WERI-Rb-1 (cell line): Measurements from ENCODE around the gene CFAP43.

Experiments
- DNase-seq: peaks from one replicate; pipeline ENCODE4 v3.0.0-alpha.2; 2020
- H3K27ac ChIP-seq: fragments of 250-450 bp; sonication (Bioruptor Pico); 2 replicates; pipeline ENCODE4 v1.5.1; 2020; ENCODE audit warnings: mild to moderate bottlenecking, moderate library complexity
- H3K27me3 ChIP-seq: fragments of 250-450 bp; sonication (Bioruptor Pico); 2 replicates; pipeline ENCODE4 v1.5.1; 2021; ENCODE audit warnings: mild to moderate bottlenecking, low read depth, moderate library complexity; ENCODE audit not compliant: insufficient read depth, severe bottlenecking
- H3K36me3 ChIP-seq: fragments of 250-450 bp; sonication (Bioruptor Pico); 2 replicates; pipeline ENCODE4 v1.5.1; 2020; ENCODE audit warnings: mild to moderate bottlenecking, moderate library complexity
- H3K4me3 ChIP-seq: 2 replicates; pipeline ENCODE4 v1.5.1; 2011; ENCODE audit warnings: low read depth, mild to moderate bottlenecking, control low read depth, low read length
- H3K9me3 ChIP-seq: fragments of 250-450 bp; sonication (Bioruptor Pico); 2 replicates; pipeline ENCODE4 v1.5.1; 2021; ENCODE audit warnings: mild to moderate bottlenecking, moderate library complexity; ENCODE audit not compliant: severe bottlenecking
- CTCF ChIP-seq: IDR thresholded peaks from 2 replicates; pipeline ENCODE4 v1.5.1; 2011; ENCODE audit warnings: low read depth, mild to moderate bottlenecking, control low read depth, inconsistent platforms, low read length

The CFAP43 gene

GRCh38 chr10:104259456-104259855 is 27.3 kb upstream of the CFAP43 start:
- Histone ChIP-seq H3K27me3 (no peaks in the 10 kb centered on the region), H3K4me3 (no peak overlapping the region), H3K36me3 (peaks cover 64% of the 10 kb centered on the region), H3K9me3 (no peaks in the 10 kb centered on the region), H3K27ac (no peak overlapping the region)
- no peak for DNase-seq
- no peak for TF ChIP-seq CTCF

GRCh38 chr10:104258209-104258608 is 26.0 kb upstream of the CFAP43 start:
- Histone ChIP-seq H3K36me3 (peaks cover 58% of the 10 kb centered on the region), H3K9me3 (no peaks in the 10 kb centered on the region), H3K4me3 (no peak overlapping the region), H3K27me3 (no peaks in the 10 kb centered on the region), H3K27ac (no peak overlapping the region)
- DNase-seq = no peak
- TF ChIP-seq CTCF = no peak

- no peak for TF ChIP-seq CTCF
- H3K9me3 ChIP-seq = no peaks in the 10 kb centered on the region
- no peak for DNase-seq
- peaks cover 49% of the 10 kb centered on the region for H3K36me3 ChIP-seq
- H3K27ac ChIP-seq = no peak overlapping the region
- no peaks in the 10 kb centered on the region for H3K27me3 ChIP-seq
- H3K4me3 ChIP-seq = no peak overlapping the region
Measured at GRCh38 chr10:104257235-104257634, 25.1 kb upstream of the CFAP43 start.

GRCh38 chr10:104256335-104256961 is 24.3 kb upstream of the CFAP43 start:
- H3K27me3 ChIP-seq = no peaks in the 10 kb centered on the region
- no peak overlapping the region for H3K4me3 ChIP-seq
- DNase-seq = no peak
- no peak overlapping the region for H3K27ac ChIP-seq
- TF ChIP-seq CTCF = no peak
- peaks cover 41% of the 10 kb centered on the region for H3K36me3 ChIP-seq
- H3K9me3 ChIP-seq = no peaks in the 10 kb centered on the region

- no peak for DNase-seq
- Histone ChIP-seq H3K27ac (peak overlapping the region; percentile 87), H3K27me3 (no peaks in the 10 kb centered on the region), H3K9me3 (no peaks in the 10 kb centered on the region), H3K4me3 (peak overlapping the region; percentile 96), H3K36me3 (peaks cover 31% of the 10 kb centered on the region)
- TF ChIP-seq CTCF = no peak
Measured at GRCh38 chr10:104255311-104255981, 23.3 kb upstream of the CFAP43 start.
